Ovary (tissue), 9 donors: ENCODE measurements around the gene ADCY10. TPM values are rescaled to one million over a fixed set of nuclear protein-coding genes. Genes with fewer than 3 reads are reported as not detected.
"Not testable (repeated sequence)": the region's sequence is repeated elsewhere in the genome, so short reads cannot be mapped to it uniquely, and the experiment has no call there.

Experiments
- DNase-seq, 5 donors: peaks; one replicate each; pipeline ENCODE4 v3.0.0-alpha.2; 2019 to 2020
- H3K27ac ChIP-seq, 2 donors: fragments of 200-600 bp; one replicate each; pipeline versions ENCODE4 v1.5.1 to v1.8.0; 2019 to 2022
- H3K27me3 ChIP-seq: fragments of 200-600 bp; one replicate; pipeline ENCODE4 v1.8.0; 2022
- H3K36me3 ChIP-seq: fragments of 200-600 bp; sonication (generic); one replicate; pipeline ENCODE4 v1.5.1; 2019
- H3K4me1 ChIP-seq: one replicate; pipeline ENCODE4 v1.8.1; 2013; ENCODE audit warnings: mild to moderate bottlenecking, moderate library complexity; ENCODE audit not compliant: insufficient read depth
- H3K4me3 ChIP-seq: fragments of 200-600 bp; sonication (generic); one replicate; pipeline ENCODE4 v1.5.1; 2017
- H3K9me3 ChIP-seq, 2 donors: fragments of 200-600 bp in 1 of 2; sonication (generic) in 1 of 2; one replicate each; pipeline versions ENCODE4 v1.5.1 to v1.8.1; 2013 to 2019; ENCODE audit warnings: mild to moderate bottlenecking in 1 of 2, moderate library complexity in 1 of 2
- CTCF ChIP-seq, 3 donors: fragments of 450-650 bp in 2 of 3; fragments of 200-600 bp in 1 of 3; IDR thresholded peaks; one replicate each; pipeline versions ENCODE4 v1.5.1 to v1.8.0; 2016 to 2022; ENCODE audit warnings: antibody characterized with exemption in 3 of 3, mild to moderate bottlenecking in 1 of 3
- EP300 ChIP-seq: sonication (generic); formaldehyde crosslinking; IDR thresholded peaks from one replicate; pipeline ENCODE4 v1.6.1; 2017; ENCODE audit warnings: antibody characterized with exemption
- POLR2A ChIP-seq: fragments of 450-650 bp; IDR thresholded peaks from one replicate; pipeline ENCODE4 v1.6.1; 2017; ENCODE audit warnings: antibody characterized with exemption, mild to moderate bottlenecking, moderate library complexity
- WGBS, 3 donors: extraction: QIAGEN DNeasy Blood & Tissue Kit in 1 of 3; methylation state at CpG; one replicate each; pipeline versions ENCODE4 v1.1.5 to v1.1.7; 2013 to 2017; 5-methylcytosine and 5-hydroxymethylcytosine counted together
- intact Hi-C, 4 donors: fragments of 100-400 bp; cut with DNase I; formaldehyde crosslinking; loops; one replicate each; pipeline versions ENCODE4 v1.11.0 to v1.15.1; 2022 to 2023
- polyA plus RNA-seq, 2 donors: library from polyadenylated mRNA; stranded (reverse); fragments of 200-250 nt in 1 of 2; fragments of 350-450 nt in 1 of 2; fragmentation: Illumina TruSeq in 1 of 2; extraction: RNeasy Lipid Tissue Mini Kit (QIAGEN cat#74804) in 1 of 2; gene quantifications; one replicate each; pipeline ENCODE4 v1.2.3, GENCODE V29; 2013 to 2014
- total RNA-seq, 7 donors: library from RNA; depleted of rRNA in 2 of 7; stranded (reverse); fragments of >200 nt in 2 of 7; fragmentation: NEBNext Ultra II Directional in 3 of 7; extraction: Animal tissue kit (Norgen Biotek cat#: 25700) in 3 of 7; gene quantifications; one replicate each; pipeline versions ENCODE4 v1.1.0 to v1.2.4, GENCODE V29; 2016 to 2023
- donor health status: DM: no; HTN: no; CAD: no; lungs with moderate emphysema.
- donor health status: DM: no; HTN: no; CAD: no.
- donor health status: Bipolar disorder and iron deficiency.
- donor health status: DM: yes; HTN: yes; CAD: no.
- donor health status: DM: no; HTN: no; CAD: no.
- donor health status: DM: yes; HTN: yes; CAD: no.

Gene ADCY10
- total and polyA plus RNA-seq, 9 donors: 0.05 to 0.23 (median 0.08) TPM; not detected in 3

GRCh38 chr1:167864392-167865032 is 49.4 kb downstream of the ADCY10 start:
- Histone ChIP-seq H3K4me1 (no peaks in the 10 kb centered on the region), H3K9me3 (no peaks in the 10 kb centered on the region), H3K36me3 (no peaks in the 10 kb centered on the region), H3K27ac (no peak overlapping the region), H3K27me3 (no peaks in the 10 kb centered on the region), H3K4me3 (no peak overlapping the region)
- WGBS, 3 donors: 38 to 48% (median 47%) methylated on average over 6 of the region's 6 CpGs
- DNase-seq: no peak
- intact Hi-C loops: no loop called here
- TF ChIP-seq CTCF (IDR thresholded peaks at IDR 0.05) (no peak), EP300 (no peak), POLR2A (no peak)

GRCh38 chr1:167863921-167864279 is 50.0 kb downstream of the ADCY10 start:
- no peaks in the 10 kb centered on the region for H3K36me3 ChIP-seq
- WGBS, 3 donors: 62 to 81% (median 77%) methylated on average over 5 of the region's 5 CpGs
- H3K9me3 ChIP-seq: no peaks in the 10 kb centered on the region
- no peaks in the 10 kb centered on the region for H3K27me3 ChIP-seq
- TF ChIP-seq POLR2A (no peak), CTCF (IDR thresholded peaks at IDR 0.05) (no peak), EP300 (no peak)
- intact Hi-C loops: no loop called here
- H3K4me3 ChIP-seq: no peak overlapping the region
- no peak for DNase-seq
- no peak overlapping the region for H3K27ac ChIP-seq
- H3K4me1 ChIP-seq: no peaks in the 10 kb centered on the region

GRCh38 chr1:167863191-167863920 is 50.6 kb downstream of the ADCY10 start:
- H3K4me3 ChIP-seq, H3K9me3 ChIP-seq, H3K36me3 ChIP-seq, H3K4me1 ChIP-seq, H3K27me3 ChIP-seq, intact Hi-C loops, H3K27ac ChIP-seq: not testable (repeated sequence)
- 92 to 94% (median 94%) methylated on average over 26 of the region's 26 CpGs for WGBS, 3 donors
- DNase-seq: peak in 1 of 5 donors; percentile 12

GRCh38 chr1:167862432-167863076 is 51.4 kb downstream of the ADCY10 start:
- no peak for TF ChIP-seq EP300
- Histone ChIP-seq H3K4me1 (no peaks in the 10 kb centered on the region), H3K27me3 (no peaks in the 10 kb centered on the region), H3K27ac (no peak overlapping the region), H3K36me3 (no peaks in the 10 kb centered on the region), H3K9me3 (no peaks in the 10 kb centered on the region), H3K4me3 (no peak overlapping the region)
- 97 to 100% (median 97%) methylated on average over 1 of the region's 1 CpG for WGBS, 3 donors
- no peak for DNase-seq
- intact Hi-C loops: no loop called here

GRCh38 chr1:167861664-167862381 is 52.1 kb downstream of the ADCY10 start:
- no peaks in the 10 kb centered on the region for H3K27me3 ChIP-seq
- no peaks in the 10 kb centered on the region for H3K9me3 ChIP-seq
- WGBS, 3 donors: 81 to 86% (median 83%) methylated on average over 8 of the region's 8 CpGs

More at GRCh38 chr1:167861664-167862381, 52.1 kb downstream of the ADCY10 start:
- TF ChIP-seq POLR2A (no peak), CTCF (IDR thresholded peaks at IDR 0.05) (no peak), EP300 (no peak)
- intact Hi-C loops: no loop called here
- no peaks in the 10 kb centered on the region for H3K4me1 ChIP-seq
- no peak overlapping the region for H3K27ac ChIP-seq
- H3K36me3 ChIP-seq: no peaks in the 10 kb centered on the region
- DNase-seq: no peak
- H3K4me3 ChIP-seq: no peak overlapping the region
